Measurements from ENCODE around the gene DIRAS3. TPM values are rescaled to one million over a fixed set of nuclear protein-coding genes. Genes with fewer than 3 reads are reported as not detected.
A peak's percentile ranks its signal among the peaks of the same experiment; 100 is the strongest.
"Not testable (repeated sequence)": the region's sequence is repeated elsewhere in the genome, so short reads cannot be mapped to it uniquely, and the experiment has no call there.

DIRAS3 gene
- polyA plus RNA-seq, 4 donors: 1.3 to 2.2 (median 1.7) TPM

DNA sequence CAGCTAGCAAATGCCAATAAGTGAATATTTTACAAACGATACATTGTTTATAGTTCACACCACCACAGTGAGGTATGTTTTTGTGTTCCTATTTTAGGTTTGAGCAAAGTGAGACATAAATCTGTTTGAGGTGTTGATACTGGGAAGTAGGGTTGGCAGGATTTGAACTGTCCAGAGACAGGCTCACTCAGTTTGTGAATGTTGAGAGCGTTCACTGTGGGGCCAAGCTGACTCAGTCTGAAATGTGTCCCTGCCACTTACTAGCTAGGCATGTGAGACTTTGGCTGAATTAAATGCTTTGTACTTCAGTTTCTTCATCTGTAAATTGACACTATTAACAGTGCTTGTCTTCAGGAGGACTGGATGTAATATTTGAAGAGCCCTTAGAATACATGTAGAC is 35.1 kb downstream of the DIRAS3 start:
- Histone ChIP-seq H3K27ac (ENCODE audit: low read depth in 1 of 3, low read length in 2 of 3) (no peak overlapping the region), H3K36me3 (ENCODE audit: control insufficient read depth in 3 of 3, insufficient read depth in 2 of 3, low read depth in 1 of 3, low read length in 3 of 3) (no peaks in the 10 kb centered on the region), H3K9me3 (ENCODE audit: control insufficient read depth in 2 of 2, insufficient read depth in 1 of 2, low read depth in 1 of 2, low read length in 1 of 2) (no peaks in the 10 kb centered on the region), H3K4me3 (ENCODE audit: low read depth in 1 of 3, low read length in 3 of 3) (no peak overlapping the region), H3K4me1 (ENCODE audit: control insufficient read depth in 3 of 3, insufficient read depth in 2 of 3, low read depth in 1 of 3, low read length in 2 of 3) (no peaks in the 10 kb centered on the region), H3K27me3 (ENCODE audit: control insufficient read depth in 3 of 3, insufficient read depth in 3 of 3, low read length in 3 of 3) (no peaks in the 10 kb centered on the region)
- WGBS, 3 donors: 69 to 95% (median 86%) methylated on average over 2 of the region's 2 CpGs
- FAIRE-seq (no peak), DNase-seq (no peak)

DNA sequence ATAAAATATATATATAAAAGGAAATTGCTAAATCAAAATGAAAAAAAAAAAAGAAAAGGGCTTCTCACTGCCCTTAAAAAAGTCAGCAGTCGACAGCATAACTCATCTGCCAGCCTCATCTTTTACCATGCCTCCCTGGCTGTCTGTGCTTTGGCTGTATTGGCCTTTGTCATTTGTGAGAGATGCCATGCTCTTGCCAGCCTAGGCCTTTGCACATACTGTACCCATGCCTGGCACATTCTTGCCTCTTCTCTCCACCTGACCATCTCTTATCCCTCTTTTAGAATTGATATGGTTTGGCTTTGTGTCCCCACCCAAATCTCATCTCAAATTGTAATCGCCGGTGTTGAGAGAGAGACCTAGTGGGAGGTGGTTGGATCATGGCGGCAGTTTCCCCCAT is 37.1 kb downstream of the DIRAS3 start:
- Histone ChIP-seq H3K9me3 (ENCODE audit: control insufficient read depth in 2 of 2, insufficient read depth in 1 of 2, low read depth in 1 of 2, low read length in 1 of 2) (no peaks in the 10 kb centered on the region), H3K27ac (ENCODE audit: low read depth in 1 of 3, low read length in 2 of 3) (no peak overlapping the region), H3K4me1 (ENCODE audit: control insufficient read depth in 3 of 3, insufficient read depth in 2 of 3, low read depth in 1 of 3, low read length in 2 of 3) (no peaks in the 10 kb centered on the region), H3K4me3 (ENCODE audit: low read depth in 1 of 3, low read length in 3 of 3) (no peak overlapping the region), H3K27me3 (ENCODE audit: control insufficient read depth in 3 of 3, insufficient read depth in 3 of 3, low read length in 3 of 3) (no peaks in the 10 kb centered on the region), H3K36me3 (ENCODE audit: control insufficient read depth in 3 of 3, insufficient read depth in 2 of 3, low read depth in 1 of 3, low read length in 3 of 3) (no peaks in the 10 kb centered on the region)
- DNase-seq (no peak), FAIRE-seq (no peak)
- WGBS, 3 donors: 93 to 97% (median 96%) methylated on average over 4 of the region's 4 CpGs

- no peak for FAIRE-seq
- Histone ChIP-seq H3K27ac (ENCODE audit: low read depth in 1 of 3, low read length in 2 of 3) (no peak overlapping the region), H3K4me1 (ENCODE audit: control insufficient read depth in 3 of 3, insufficient read depth in 2 of 3, low read depth in 1 of 3, low read length in 2 of 3) (no peaks in the 10 kb centered on the region), H3K4me3 (ENCODE audit: low read depth in 1 of 3, low read length in 3 of 3) (no peak overlapping the region), H3K36me3 (ENCODE audit: control insufficient read depth in 3 of 3, insufficient read depth in 2 of 3, low read depth in 1 of 3, low read length in 3 of 3) (no peaks in the 10 kb centered on the region), H3K27me3 (ENCODE audit: control insufficient read depth in 3 of 3, insufficient read depth in 3 of 3, low read length in 3 of 3) (no peaks in the 10 kb centered on the region), H3K9me3 (ENCODE audit: control insufficient read depth in 2 of 2, insufficient read depth in 1 of 2, low read depth in 1 of 2, low read length in 1 of 2) (no peaks in the 10 kb centered on the region)
- no peak for DNase-seq
- 84 to 91% (median 89%) methylated on average over 2 of the region's 2 CpGs for WGBS, 3 donors
Observed at GRCh38 chr1:68011657-68012375, 38.6 kb downstream of the DIRAS3 start.

GRCh38 chr1:68010543-68010942 is 39.9 kb downstream of the DIRAS3 start:
- FAIRE-seq (no peak), DNase-seq (no peak)
- Histone ChIP-seq H3K36me3 (ENCODE audit: control insufficient read depth in 3 of 3, insufficient read depth in 2 of 3, low read depth in 1 of 3, low read length in 3 of 3) (no peaks in the 10 kb centered on the region), H3K4me1 (ENCODE audit: control insufficient read depth in 3 of 3, insufficient read depth in 2 of 3, low read depth in 1 of 3, low read length in 2 of 3) (no peaks in the 10 kb centered on the region), H3K4me3 (ENCODE audit: low read depth in 1 of 3, low read length in 3 of 3) (no peak overlapping the region), H3K27me3 (ENCODE audit: control insufficient read depth in 3 of 3, insufficient read depth in 3 of 3, low read length in 3 of 3) (no peaks in the 10 kb centered on the region), H3K9me3 (ENCODE audit: control insufficient read depth in 2 of 2, insufficient read depth in 1 of 2, low read depth in 1 of 2, low read length in 1 of 2) (no peaks in the 10 kb centered on the region), H3K27ac (ENCODE audit: low read depth in 1 of 3, low read length in 2 of 3) (no peak overlapping the region)
- 16 to 27% (median 20%) methylated on average over 4 of the region's 4 CpGs for WGBS, 3 donors

GRCh38 chr1:68010090-68010489 is 40.3 kb downstream of the DIRAS3 start:
- DNase-seq (peak in 1 of 2 donors; percentile 17), FAIRE-seq (no peak)
- Histone ChIP-seq H3K9me3 (ENCODE audit: control insufficient read depth in 2 of 2, insufficient read depth in 1 of 2, low read depth in 1 of 2, low read length in 1 of 2) (no peaks in the 10 kb centered on the region), H3K36me3 (ENCODE audit: control insufficient read depth in 3 of 3, insufficient read depth in 2 of 3, low read depth in 1 of 3, low read length in 3 of 3) (no peaks in the 10 kb centered on the region), H3K27me3 (ENCODE audit: control insufficient read depth in 3 of 3, insufficient read depth in 3 of 3, low read length in 3 of 3) (no peaks in the 10 kb centered on the region), H3K4me1 (ENCODE audit: control insufficient read depth in 3 of 3, insufficient read depth in 2 of 3, low read depth in 1 of 3, low read length in 2 of 3) (no peaks in the 10 kb centered on the region), H3K27ac (ENCODE audit: low read depth in 1 of 3, low read length in 2 of 3) (no peak overlapping the region), H3K4me3 (ENCODE audit: low read depth in 1 of 3, low read length in 3 of 3) (no peak overlapping the region)

GRCh38 chr1:68003626-68004025 is 46.8 kb downstream of the DIRAS3 start:
- H3K27ac ChIP-seq (ENCODE audit: low read depth in 1 of 3, low read length in 2 of 3); H3K4me1 ChIP-seq (ENCODE audit: control insufficient read depth in 3 of 3, insufficient read depth in 2 of 3, low read depth in 1 of 3, low read length in 2 of 3); H3K27me3 ChIP-seq (ENCODE audit: control insufficient read depth in 3 of 3, insufficient read depth in 3 of 3, low read length in 3 of 3); DNase-seq; H3K4me3 ChIP-seq (ENCODE audit: low read depth in 1 of 3, low read length in 3 of 3); H3K36me3 ChIP-seq (ENCODE audit: control insufficient read depth in 3 of 3, insufficient read depth in 2 of 3, low read depth in 1 of 3, low read length in 3 of 3); FAIRE-seq: not testable (repeated sequence)
- H3K9me3 ChIP-seq (ENCODE audit: control insufficient read depth in 2 of 2, insufficient read depth in 1 of 2, low read depth in 1 of 2, low read length in 1 of 2): peaks cover 0 to 11% of the 10 kb centered on the region in 2 donors
- 92 to 95% (median 93%) methylated on average over 3 of the region's 3 CpGs for WGBS, 3 donors

GRCh38 chr1:68000191-68000590 is 50.2 kb downstream of the DIRAS3 start:
- no peak for FAIRE-seq
- no peak for DNase-seq
- Histone ChIP-seq H3K36me3 (ENCODE audit: control insufficient read depth in 3 of 3, insufficient read depth in 2 of 3, low read depth in 1 of 3, low read length in 3 of 3) (no peaks in the 10 kb centered on the region), H3K4me3 (ENCODE audit: low read depth in 1 of 3, low read length in 3 of 3) (no peak overlapping the region), H3K9me3 (ENCODE audit: control insufficient read depth in 2 of 2, insufficient read depth in 1 of 2, low read depth in 1 of 2, low read length in 1 of 2) (peaks cover 0 to 11% of the 10 kb centered on the region in 2 donors), H3K27ac (ENCODE audit: low read depth in 1 of 3, low read length in 2 of 3) (no peak overlapping the region), H3K27me3 (ENCODE audit: control insufficient read depth in 3 of 3, insufficient read depth in 3 of 3, low read length in 3 of 3) (no peaks in the 10 kb centered on the region), H3K4me1 (ENCODE audit: control insufficient read depth in 3 of 3, insufficient read depth in 2 of 3, low read depth in 1 of 3, low read length in 2 of 3) (no peaks in the 10 kb centered on the region)
- WGBS, 3 donors: 0% methylated on average over 1 of the region's 1 CpG

GRCh38 chr1:67997746-67998145 is 52.7 kb downstream of the DIRAS3 start:
- DNase-seq (no peak), FAIRE-seq (no peak)
- peaks cover 0 to 11% of the 10 kb centered on the region in 2 donors for H3K9me3 ChIP-seq (ENCODE audit: control insufficient read depth in 2 of 2, insufficient read depth in 1 of 2, low read depth in 1 of 2, low read length in 1 of 2)
- H3K4me1 ChIP-seq (ENCODE audit: control insufficient read depth in 3 of 3, insufficient read depth in 2 of 3, low read depth in 1 of 3, low read length in 2 of 3): no peaks in the 10 kb centered on the region
- H3K36me3 ChIP-seq (ENCODE audit: control insufficient read depth in 3 of 3, insufficient read depth in 2 of 3, low read depth in 1 of 3, low read length in 3 of 3): no peaks in the 10 kb centered on the region
- H3K27ac ChIP-seq (ENCODE audit: low read depth in 1 of 3, low read length in 2 of 3): no peak overlapping the region
- no peaks in the 10 kb centered on the region for H3K27me3 ChIP-seq (ENCODE audit: control insufficient read depth in 3 of 3, insufficient read depth in 3 of 3, low read length in 3 of 3)
- H3K4me3 ChIP-seq (ENCODE audit: low read depth in 1 of 3, low read length in 3 of 3): no peak overlapping the region
- 83 to 88% (median 87%) methylated on average over 2 of the region's 2 CpGs for WGBS, 3 donors
